CD4-positive, alpha-beta T cell treated with Interleukin-4 for 1 hour (primary cell): Measurements from ENCODE around the gene SUPT3H.
A peak's percentile ranks its signal among the peaks of the same experiment; 100 is the strongest.
"Not testable (repeated sequence)": the region's sequence is repeated elsewhere in the genome, so short reads cannot be mapped to it uniquely, and the experiment has no call there.

Source experiments
- DNase-seq, 2 donors: peaks; one replicate each; pipeline ENCODE4 v3.0.0-alpha.2; 2020 to 2022

Gene SUPT3H

GRCh38 chr6:44935693-44936300 lies 441.9 kb downstream of the SUPT3H start:
- DNase-seq: no peak

DNA sequence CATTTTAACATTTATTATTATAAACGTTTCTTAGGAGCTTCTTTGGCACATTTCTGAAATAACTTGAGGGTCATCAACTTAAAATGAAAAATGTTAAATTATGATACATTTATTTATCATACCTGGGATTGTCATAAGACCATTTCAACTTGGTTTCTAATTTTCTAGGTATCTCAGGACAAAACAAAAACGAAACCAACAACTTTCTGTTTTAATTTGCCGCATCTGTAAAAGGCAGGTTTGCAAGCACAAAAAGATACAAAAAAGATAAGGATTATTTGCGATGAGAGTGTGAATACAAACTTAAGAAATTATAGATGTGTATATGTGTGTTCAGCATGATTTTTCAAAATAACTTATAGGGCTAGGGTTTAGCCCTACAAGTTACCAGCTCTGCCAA lies 444.6 kb downstream of the SUPT3H start:
- DNase-seq: peak in 1 of 2 donors; percentile 68

- peak; percentile 63 to 74 for DNase-seq
These were observed 445.1 kb downstream of the SUPT3H start for GRCh38 chr6:44932651-44933091.

- DNase-seq: no peak
These were observed 446.3 kb downstream of the SUPT3H start for GRCh38 chr6:44931385-44931784.

GRCh38 chr6:44926556-44926955 lies 451.2 kb downstream of the SUPT3H start:
- no peak for DNase-seq

- DNase-seq: peak; percentile 57 to 90
These were observed 452.5 kb downstream of the SUPT3H start for GRCh38 chr6:44925100-44925739.

GRCh38 chr6:44923444-44923843 lies 454.3 kb downstream of the SUPT3H start:
- DNase-seq: peak in 1 of 2 donors; percentile 56

DNA sequence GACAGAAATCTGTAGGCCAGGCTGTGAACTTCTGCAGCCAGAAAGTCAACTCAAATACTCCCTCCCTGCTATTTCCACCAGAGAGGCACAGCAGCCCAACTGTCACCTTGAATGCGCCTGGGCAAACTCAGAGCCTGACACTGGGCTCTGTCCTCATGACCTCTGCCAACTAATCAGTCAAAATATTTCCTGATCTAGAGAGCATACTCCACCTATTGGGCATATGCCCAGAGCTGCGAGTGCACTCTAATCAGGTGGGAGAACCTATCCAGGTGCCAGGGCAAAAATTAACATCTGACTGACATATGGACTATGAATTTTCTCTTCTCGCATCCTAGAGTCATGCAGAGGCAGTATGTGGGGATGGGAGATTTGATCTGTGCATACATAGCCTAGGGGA lies 455.9 kb downstream of the SUPT3H start:
- DNase-seq: no peak

DNA sequence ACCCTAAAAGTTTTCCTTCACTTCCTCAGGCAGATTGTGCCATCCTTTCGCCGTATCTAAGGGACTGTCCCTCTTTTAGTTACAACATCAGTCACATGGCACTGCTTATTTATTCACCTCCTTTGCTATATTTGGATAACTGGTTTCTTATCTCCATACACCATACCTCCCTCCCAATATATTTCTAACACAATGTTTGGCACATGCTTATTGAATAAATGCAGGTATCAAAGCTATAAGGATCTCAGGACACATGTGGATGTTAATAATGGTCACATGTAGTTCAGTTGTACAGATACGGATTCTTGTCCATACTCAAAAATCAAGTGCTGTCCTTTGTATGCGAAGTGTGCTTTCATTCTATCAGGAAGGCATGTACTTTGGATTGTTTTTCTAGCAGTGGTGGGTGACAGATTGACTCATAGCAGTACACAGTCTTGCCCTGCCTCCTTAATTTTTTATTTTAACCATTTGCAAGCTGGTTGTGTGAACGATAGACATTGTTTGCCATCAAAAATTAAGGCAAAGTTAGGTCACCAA lies 456.7 kb downstream of the SUPT3H start:
- no peak for DNase-seq

- DNase-seq: no peak
These were observed 458.9 kb downstream of the SUPT3H start for GRCh38 chr6:44918671-44919296.

- DNase-seq: no peak
These were observed 460.3 kb downstream of the SUPT3H start for GRCh38 chr6:44917430-44917829.

- no peak for DNase-seq
These were observed 462.6 kb downstream of the SUPT3H start for GRCh38 chr6:44915111-44915510.

DNA sequence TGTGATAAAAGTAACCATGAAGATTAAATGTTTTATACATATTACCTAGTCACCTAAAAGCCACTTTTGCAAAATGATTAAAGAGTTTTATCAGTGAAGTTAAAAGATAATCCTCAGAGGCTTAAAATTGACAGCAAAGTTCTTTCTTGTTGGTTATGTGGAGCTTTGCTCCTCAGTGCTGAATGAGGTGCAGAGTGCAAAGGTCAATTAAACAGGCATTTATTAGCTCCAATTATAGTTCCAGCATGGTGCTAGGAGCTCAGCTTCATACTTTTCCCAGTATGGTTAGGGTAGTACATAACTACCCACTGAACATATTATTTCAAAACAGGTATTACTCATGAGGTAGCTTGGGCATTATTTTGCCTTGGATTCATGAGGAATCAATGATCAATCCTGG lies 463.6 kb downstream of the SUPT3H start:
- no peak for DNase-seq

DNA sequence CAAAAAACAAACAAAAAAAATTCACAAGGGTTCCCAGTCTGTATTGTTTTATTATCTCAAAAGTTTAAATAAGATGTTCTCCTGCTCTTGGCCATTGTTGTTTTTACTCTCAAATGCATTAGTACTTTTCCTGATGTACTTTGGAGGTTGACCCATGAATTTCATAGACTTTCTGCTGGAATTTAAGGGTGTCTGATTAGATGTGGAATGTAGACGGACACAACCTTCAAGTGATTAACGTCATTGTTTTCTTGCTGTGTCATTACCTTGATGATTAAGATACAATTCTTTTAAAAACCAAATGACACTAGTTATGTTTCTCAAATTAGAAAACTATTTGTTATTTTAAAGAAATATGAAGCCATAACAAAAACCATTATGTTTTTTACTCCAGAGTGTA lies 471.0 kb downstream of the SUPT3H start:
- no peak for DNase-seq

GRCh38 chr6:44900358-44900757 lies 477.4 kb downstream of the SUPT3H start:
- DNase-seq: not testable (repeated sequence)

GRCh38 chr6:44898296-44898930 lies 479.3 kb downstream of the SUPT3H start:
- DNase-seq: no peak

- DNase-seq: no peak
These were observed 480.4 kb downstream of the SUPT3H start for GRCh38 chr6:44897316-44897715.

DNA sequence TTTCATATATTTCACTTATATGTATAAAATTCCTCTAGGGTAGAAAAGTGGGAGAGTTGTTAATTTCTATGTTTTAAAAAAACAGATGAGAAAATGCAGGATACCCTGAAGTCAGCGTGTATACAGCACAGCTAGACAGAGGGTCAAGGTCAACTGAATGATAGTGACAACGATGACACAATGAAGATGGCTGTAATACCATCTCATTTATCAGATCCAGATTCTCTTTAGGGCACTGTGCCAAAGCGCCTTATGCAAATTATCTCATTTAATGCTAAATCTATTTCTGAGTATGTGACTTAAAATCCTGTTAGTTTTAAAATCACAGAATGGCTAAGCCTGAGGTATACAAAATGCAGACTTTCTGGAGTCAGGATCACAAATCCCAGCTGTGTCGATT lies 481.0 kb downstream of the SUPT3H start:
- DNase-seq: no peak

DNA sequence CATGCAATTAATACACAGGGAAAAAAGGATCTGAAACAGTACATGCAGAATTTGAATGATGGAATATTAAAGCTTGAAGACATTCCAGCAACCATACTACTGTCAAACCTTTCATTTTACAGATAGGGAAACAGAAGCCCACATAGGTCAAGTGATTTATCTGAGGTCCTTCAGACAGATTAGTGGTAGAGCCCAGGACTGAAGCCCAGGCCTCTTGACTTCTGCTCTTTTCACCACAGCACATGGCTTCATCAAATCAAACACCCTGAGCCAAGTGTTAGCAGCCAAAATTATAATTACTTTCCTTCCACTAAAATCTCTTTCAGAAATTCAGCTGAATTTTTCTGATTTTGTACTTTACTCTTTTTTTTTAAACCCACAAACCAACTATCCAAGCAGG lies 485.2 kb downstream of the SUPT3H start:
- no peak for DNase-seq

DNA sequence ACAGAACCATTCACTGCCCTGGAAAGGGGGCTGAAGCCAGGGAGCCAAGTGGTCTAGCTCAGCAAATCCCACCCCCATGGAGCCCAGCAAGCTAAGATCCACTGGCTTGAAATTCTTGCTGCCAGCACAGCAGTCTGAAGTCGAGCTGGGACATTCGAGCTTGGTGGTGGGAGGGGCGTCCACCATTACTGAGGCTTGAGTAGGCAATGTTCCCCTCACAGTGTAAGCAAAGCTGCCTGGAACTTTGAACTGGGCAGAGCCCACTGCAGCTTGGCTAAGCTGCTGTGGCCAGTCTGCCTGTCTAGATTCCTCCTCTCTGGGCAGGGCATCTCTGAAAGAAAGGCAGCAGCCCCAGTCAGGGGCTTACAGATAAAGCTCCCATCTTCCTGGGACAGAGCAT lies 498.7 kb downstream of the SUPT3H start:
- DNase-seq: not testable (repeated sequence)

GRCh38 chr6:44876638-44877037 lies 501.1 kb downstream of the SUPT3H start:
- not testable (repeated sequence) for DNase-seq

DNA sequence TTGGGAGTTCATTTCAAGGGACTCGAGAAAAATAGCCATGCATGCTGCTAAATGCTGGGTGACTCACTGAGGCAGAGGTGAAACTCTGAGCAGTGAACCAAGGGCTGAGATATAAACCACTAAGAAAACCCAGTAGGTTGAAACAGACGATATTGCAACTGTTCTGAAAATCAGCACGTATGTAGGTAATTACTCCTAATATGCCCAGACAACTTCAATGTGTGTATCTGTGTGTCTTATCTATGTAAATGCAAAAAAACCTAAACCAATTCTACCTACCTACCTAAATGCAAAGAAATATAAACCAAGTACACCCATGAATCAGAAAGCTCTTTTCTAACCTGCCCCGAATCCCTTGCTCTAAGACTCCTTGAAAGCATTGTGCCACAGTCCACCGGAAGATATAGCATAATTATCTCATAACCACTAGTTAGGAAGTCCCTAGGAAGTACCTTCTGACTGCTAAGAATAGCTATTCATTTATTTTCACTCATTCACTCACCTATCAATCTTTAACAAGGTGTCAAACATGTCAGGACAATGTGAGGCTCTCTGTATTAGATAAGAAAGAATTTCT lies 508.3 kb downstream of the SUPT3H start:
- no peak for DNase-seq

- DNase-seq: no peak
These were observed 508.8 kb downstream of the SUPT3H start for GRCh38 chr6:44868910-44869309.
